Right lobe of liver (tissue), 4 donors: ENCODE results near the gene ACVRL1.
A peak's percentile ranks its signal among the peaks of the same experiment; 100 is the strongest.

ENCODE experiments used
- CTCF ChIP-seq, 4 donors: fragments of 200-600 bp in 3 of 4; fragments of 450-650 bp in 1 of 4; IDR thresholded peaks; one replicate each; pipeline versions ENCODE4 v1.5.1 to v1.8.0; 2016 to 2022; ENCODE audit warnings: antibody characterized with exemption in 4 of 4, mild to moderate bottlenecking in 2 of 4
- POLR2A ChIP-seq: fragments of 450-650 bp; IDR thresholded peaks from one replicate; pipeline ENCODE4 v1.6.1; 2017; ENCODE audit warnings: antibody characterized with exemption, mild to moderate bottlenecking
- donor health status: DM: no; HTN: no; CAD: no.
- donor health status: DM: no; HTN: no; CAD: no.
- donor health status: DM: no; HTN: yes; CAD: no.

- TF ChIP-seq CTCF (IDR thresholded peaks at IDR 0.05) (peak; percentile 42 to 50 (median 46)), POLR2A (no peak)
These were observed 15.5 kb upstream of the ACVRL1 start for GRCh38 chr12:51891843-51892242.
